ENCODE measurements around the gene NR5A1. TPM values are rescaled to one million over a fixed set of nuclear protein-coding genes. Genes with fewer than 3 reads are reported as not detected.

The NR5A1 gene
- total RNA-seq = not detected

GRCh38 chr9:124506931-124507879 is at the start of gene NR5A1:
Gene NR5A1 (minus strand): TSS chr9:124507399. CDS start chr9:124503395, 4,004 bp downstream.
- no peak for TF ChIP-seq CTCF (IDR thresholded peaks at IDR 0.05)
- Histone ChIP-seq H3K27ac (no peak within 1 kb of the TSS), H3K9me3 (no peaks in the 10 kb centered on the region), H3K27me3 (peaks cover 15 to 31% of the 10 kb centered on the region in 2 donors), H3K36me3 (no peaks in the 10 kb centered on the region), H3K4me3 (no peak within 1 kb of the TSS), H3K4me1 (peaks cover 0 to 18% of the 10 kb centered on the region in 2 donors)
- no peak for DNase-seq (ENCODE audit: low spot score)

- no peak overlapping the region for H3K27ac ChIP-seq
- H3K27me3 ChIP-seq = no peaks in the 10 kb centered on the region
- no peak overlapping the region for H3K4me3 ChIP-seq
- no peaks in the 10 kb centered on the region for H3K36me3 ChIP-seq
- H3K9me3 ChIP-seq = no peaks in the 10 kb centered on the region
- no peak for DNase-seq (ENCODE audit: low spot score)
- H3K4me1 ChIP-seq = no peaks in the 10 kb centered on the region
- TF ChIP-seq CTCF (IDR thresholded peaks at IDR 0.05) = no peak
Observed at GRCh38 chr9:124555043-124555442, 47.8 kb upstream of the NR5A1 start.

GRCh38 chr9:124553738-124554137 is 46.5 kb upstream of the NR5A1 start:
- DNase-seq (ENCODE audit: low spot score) = no peak
- H3K4me1 ChIP-seq = no peaks in the 10 kb centered on the region
- no peaks in the 10 kb centered on the region for H3K27me3 ChIP-seq
- TF ChIP-seq CTCF (IDR thresholded peaks at IDR 0.05) = no peak
- H3K36me3 ChIP-seq = no peaks in the 10 kb centered on the region
- H3K9me3 ChIP-seq = no peaks in the 10 kb centered on the region
- no peak overlapping the region for H3K4me3 ChIP-seq
- H3K27ac ChIP-seq = no peak overlapping the region

GRCh38 chr9:124552273-124552605 is 45.0 kb upstream of the NR5A1 start:
- Histone ChIP-seq H3K27ac (no peak overlapping the region), H3K9me3 (no peaks in the 10 kb centered on the region), H3K4me3 (no peak overlapping the region), H3K27me3 (no peaks in the 10 kb centered on the region), H3K4me1 (no peaks in the 10 kb centered on the region), H3K36me3 (no peaks in the 10 kb centered on the region)
- DNase-seq (ENCODE audit: low spot score) = no peak
- TF ChIP-seq CTCF (IDR thresholded peaks at IDR 0.05) = no peak

GRCh38 chr9:124551472-124552272 is 44.5 kb upstream of the NR5A1 start:
- no peaks in the 10 kb centered on the region for H3K9me3 ChIP-seq
- H3K27me3 ChIP-seq = no peaks in the 10 kb centered on the region
- no peak overlapping the region for H3K4me3 ChIP-seq
- TF ChIP-seq CTCF (IDR thresholded peaks at IDR 0.05) = peak in 1 of 2 donors; percentile 70
- H3K4me1 ChIP-seq = no peaks in the 10 kb centered on the region
- no peaks in the 10 kb centered on the region for H3K36me3 ChIP-seq
- DNase-seq (ENCODE audit: low spot score) = no peak
- no peak overlapping the region for H3K27ac ChIP-seq
